Muscle layer of colon (tissue), 2 donors: ENCODE measurements around the gene MYO7A.

Experiments
- H3K27ac ChIP-seq: one replicate; pipeline ENCODE4 v1.7.0; 2013; ENCODE audit warnings: low read depth, mild to moderate bottlenecking, low read length, moderate library complexity
- H3K27me3 ChIP-seq, 2 donors: one replicate each; pipeline ENCODE4 v1.7.0; 2013; ENCODE audit warnings: low read length in 2 of 2, mild to moderate bottlenecking in 2 of 2; ENCODE audit not compliant: insufficient read depth in 2 of 2, control insufficient read depth in 1 of 2
- H3K36me3 ChIP-seq: one replicate; pipeline ENCODE4 v1.7.0; 2013; ENCODE audit warnings: mild to moderate bottlenecking, low read length; ENCODE audit not compliant: insufficient read depth
- H3K4me1 ChIP-seq: one replicate; pipeline ENCODE4 v1.7.0; 2013; ENCODE audit warnings: mild to moderate bottlenecking, low read length; ENCODE audit not compliant: insufficient read depth
- H3K4me3 ChIP-seq, 2 donors: one replicate each; pipeline ENCODE4 v1.7.0; 2013; ENCODE audit warnings: low read length in 2 of 2, low read depth in 1 of 2, mild to moderate bottlenecking in 1 of 2, moderate library complexity in 1 of 2
- H3K9ac ChIP-seq: one replicate; pipeline ENCODE4 v1.7.0; 2013; ENCODE audit warnings: low read length
- H3K9me3 ChIP-seq: one replicate; pipeline ENCODE4 v1.7.0; 2013; ENCODE audit warnings: mild to moderate bottlenecking, low read length
- donor health status: abdominal sarcoma.
- donor health status: Adenocarcinoma of cecum.

The MYO7A gene

GRCh38 chr11:77193911-77194830 lies 66.1 kb downstream of the MYO7A start:
- H3K9me3 ChIP-seq: no peaks in the 10 kb centered on the region
- no peak overlapping the region for H3K9ac ChIP-seq
- H3K27me3 ChIP-seq: no peaks in the 10 kb centered on the region
- no peaks in the 10 kb centered on the region for H3K36me3 ChIP-seq
- no peak overlapping the region for H3K27ac ChIP-seq
- no peaks in the 10 kb centered on the region for H3K4me1 ChIP-seq
- H3K4me3 ChIP-seq: no peak overlapping the region

GRCh38 chr11:77195071-77195755 lies 67.2 kb downstream of the MYO7A start:
- Histone ChIP-seq H3K4me1 (no peaks in the 10 kb centered on the region), H3K4me3 (no peak overlapping the region), H3K9me3 (no peaks in the 10 kb centered on the region), H3K9ac (no peak overlapping the region), H3K27me3 (no peaks in the 10 kb centered on the region), H3K36me3 (no peaks in the 10 kb centered on the region), H3K27ac (no peak overlapping the region)

GRCh38 chr11:77196961-77197360 lies 68.9 kb downstream of the MYO7A start:
- Histone ChIP-seq H3K27me3 (no peaks in the 10 kb centered on the region), H3K27ac (no peak overlapping the region), H3K9ac (no peak overlapping the region), H3K9me3 (no peaks in the 10 kb centered on the region), H3K4me3 (no peak overlapping the region), H3K4me1 (no peaks in the 10 kb centered on the region), H3K36me3 (no peaks in the 10 kb centered on the region)

- H3K9ac ChIP-seq: no peak overlapping the region
- no peak overlapping the region for H3K27ac ChIP-seq
- H3K4me1 ChIP-seq: no peaks in the 10 kb centered on the region
- no peaks in the 10 kb centered on the region for H3K36me3 ChIP-seq
- no peak overlapping the region for H3K4me3 ChIP-seq
- no peaks in the 10 kb centered on the region for H3K9me3 ChIP-seq
- no peaks in the 10 kb centered on the region for H3K27me3 ChIP-seq
These were observed 69.7 kb downstream of the MYO7A start for GRCh38 chr11:77197626-77198320.

- no peak overlapping the region for H3K27ac ChIP-seq
- H3K27me3 ChIP-seq: no peaks in the 10 kb centered on the region
- no peaks in the 10 kb centered on the region for H3K36me3 ChIP-seq
- H3K4me3 ChIP-seq: no peak overlapping the region
- no peaks in the 10 kb centered on the region for H3K9me3 ChIP-seq
- no peaks in the 10 kb centered on the region for H3K4me1 ChIP-seq
- H3K9ac ChIP-seq: no peak overlapping the region
These were observed 70.4 kb downstream of the MYO7A start for GRCh38 chr11:77198440-77198849.

- Histone ChIP-seq H3K4me3 (no peak overlapping the region), H3K27ac (no peak overlapping the region), H3K36me3 (no peaks in the 10 kb centered on the region), H3K4me1 (no peaks in the 10 kb centered on the region), H3K27me3 (no peaks in the 10 kb centered on the region), H3K9ac (no peak overlapping the region), H3K9me3 (no peaks in the 10 kb centered on the region)
These were observed 71.2 kb downstream of the MYO7A start for GRCh38 chr11:77199137-77199745.

- no peak overlapping the region for H3K27ac ChIP-seq
- H3K4me3 ChIP-seq: no peak overlapping the region
- no peaks in the 10 kb centered on the region for H3K36me3 ChIP-seq
- no peaks in the 10 kb centered on the region for H3K4me1 ChIP-seq
- no peaks in the 10 kb centered on the region for H3K9me3 ChIP-seq
- no peak overlapping the region for H3K9ac ChIP-seq
- no peaks in the 10 kb centered on the region for H3K27me3 ChIP-seq
These were observed 72.6 kb downstream of the MYO7A start for GRCh38 chr11:77200351-77201268.

- Histone ChIP-seq H3K9me3 (no peaks in the 10 kb centered on the region), H3K9ac (no peak overlapping the region), H3K27me3 (no peaks in the 10 kb centered on the region), H3K27ac (no peak overlapping the region), H3K4me1 (no peaks in the 10 kb centered on the region), H3K4me3 (no peak overlapping the region), H3K36me3 (no peaks in the 10 kb centered on the region)
These were observed 73.3 kb downstream of the MYO7A start for GRCh38 chr11:77201370-77201769.

- H3K27ac ChIP-seq: no peak overlapping the region
- no peaks in the 10 kb centered on the region for H3K27me3 ChIP-seq
- no peak overlapping the region for H3K4me3 ChIP-seq
- no peaks in the 10 kb centered on the region for H3K36me3 ChIP-seq
- H3K9ac ChIP-seq: no peak overlapping the region
- H3K4me1 ChIP-seq: no peaks in the 10 kb centered on the region
- no peaks in the 10 kb centered on the region for H3K9me3 ChIP-seq
These were observed 74.2 kb downstream of the MYO7A start for GRCh38 chr11:77201991-77202841.
